ENCODE measurements around the gene HEPACAM. TPM values are rescaled to one million over a fixed set of nuclear protein-coding genes. Genes with fewer than 3 reads are reported as not detected.

Gene HEPACAM
- total RNA-seq, 1 experiment from 2014 or later: 0.11 TPM

GRCh38 chr11:124897674-124898262 is 38.1 kb downstream of the HEPACAM start, which contains the start of gene ROBO4:
Gene ROBO4, minus strand, starts transcription at chr11:124897865. Its CDS starts 70 bp downstream, at chr11:124897795.
- POLR2A ChIA-PET (ENCODE audit: unreplicated experiment): interaction anchor here (0.7 to 1.8 kb wide), 2 partner anchors 22 to 172 kb away, joined by 3 to 17 read pairs; no protein-coding TSS in a partner anchor

GRCh38 chr11:124896821-124897391 is 38.9 kb downstream of the HEPACAM start:
- peak overlapping the region; percentile 88; the same call in 1 of the 2 replicates for H3K27ac ChIP-seq (ENCODE audit: low read length)
- H3K4me3 ChIP-seq (ENCODE audit: low read length): no peak overlapping the region
- CTCF ChIA-PET: no interaction called here
- POLR2A ChIA-PET (ENCODE audit: unreplicated experiment): no interaction called here
- no peak overlapping the region for H2AFZ ChIP-seq (ENCODE audit: low read length)
- BruUV-seq (replicated peaks): no TSS peak
- H4K20me1 ChIP-seq (ENCODE audit: low read length): no peaks in the 10 kb centered on the region
- intact Hi-C loops (cut with micrococcal nuclease): no loop called here
- H3K79me2 ChIP-seq (ENCODE audit: low read length): 0 out of 2 replicates have a peak, but pooled peaks cover 4% of the 10 kb centered on the region
- H3K9me2 ChIP-seq (replicated peaks; ENCODE audit: low read length): no peaks in the 10 kb centered on the region
- ATAC-seq: no peak
- H3K27me3 ChIP-seq (ENCODE audit: low read length): no peaks in the 10 kb centered on the region
- TF ChIP-seq CTCF (conservative IDR thresholded peaks at IDR 0.05; ENCODE audit: low read depth, low read length) (no peak), EZH2phosphoT487 (IDR thresholded peaks at IDR 0.05; ENCODE audit: borderline replicate concordance, low read length) (no peak), EZH2 (IDR thresholded peaks at IDR 0.05; ENCODE audit: low read length, unreplicated experiment) (no peak)
- no peak overlapping the region for H3K9ac ChIP-seq (ENCODE audit: low read length)
- H3F3A ChIP-seq (ENCODE audit: low read length, unreplicated experiment): peaks cover 15% of the 10 kb centered on the region
- H3K36me3 ChIP-seq (ENCODE audit: low read depth, low read length): no peaks in the 10 kb centered on the region
- H3K9me3 ChIP-seq (ENCODE audit: low read length): no peaks in the 10 kb centered on the region
- no peak for DNase-seq
- no peak overlapping the region for H3K4me2 ChIP-seq (ENCODE audit: low read length)
- peaks cover 66% of the 10 kb centered on the region for H3K4me1 ChIP-seq (ENCODE audit: insufficient read depth, low read length)

More at GRCh38 chr11:124897674-124898262, 38.1 kb downstream of the HEPACAM start, which contains the start of gene ROBO4:
- DNase-seq (no peak), ATAC-seq (no peak)
- Histone ChIP-seq H3K9me2 (replicated peaks; ENCODE audit: low read length) (no peaks in the 10 kb centered on the region), H3K4me3 (ENCODE audit: low read length) (peak within 1 kb of the TSS; percentile 19; the same call in 1 of the 2 replicates), H3K27ac (ENCODE audit: low read length) (peak within 1 kb of the TSS; percentile 88), H3K27me3 (ENCODE audit: low read length) (no peaks in the 10 kb centered on the region), H3K4me2 (ENCODE audit: low read length) (peak within 1 kb of the TSS; percentile 71), H3K36me3 (ENCODE audit: low read depth, low read length) (no peaks in the 10 kb centered on the region), H3K4me1 (ENCODE audit: insufficient read depth, low read length) (peaks cover 72% of the 10 kb centered on the region), H4K20me1 (ENCODE audit: low read length) (no peaks in the 10 kb centered on the region), H3F3A (ENCODE audit: low read length, unreplicated experiment) (peaks cover 15% of the 10 kb centered on the region), H3K79me2 (ENCODE audit: low read length) (0 out of 2 replicates have a peak, but pooled peaks cover 4% of the 10 kb centered on the region), H2AFZ (ENCODE audit: low read length) (peak within 1 kb of the TSS; percentile 63), H3K9me3 (ENCODE audit: low read length) (no peaks in the 10 kb centered on the region), H3K9ac (ENCODE audit: low read length) (peak within 1 kb of the TSS; percentile 58)
- TF ChIP-seq EZH2phosphoT487 (IDR thresholded peaks at IDR 0.05; ENCODE audit: borderline replicate concordance, low read length) (no peak), CTCF (conservative IDR thresholded peaks at IDR 0.05; ENCODE audit: low read depth, low read length) (no peak), EZH2 (IDR thresholded peaks at IDR 0.05; ENCODE audit: low read length, unreplicated experiment) (no peak)
- intact Hi-C loops (cut with micrococcal nuclease): loop anchor here (1.0 kb wide), 2 partner anchors 21 to 60 kb away; no protein-coding TSS in a partner anchor
- CTCF ChIA-PET: interaction anchor here (1.6 to 1.7 kb wide), 2 partner anchors 22 to 56 kb away, joined by 8 to 20 read pairs; partner anchors contain the start of gene CCDC15
- no TSS peak for BruUV-seq (replicated peaks)

Data from PC-3 (cell line).